Transverse colon (tissue), 4 donors: ENCODE data around the gene PALLD.

Source experiments
- POLR2AphosphoS5 ChIP-seq, 3 donors: sonication (generic); formaldehyde crosslinking; IDR thresholded peaks; one replicate each; pipeline ENCODE4 v1.6.1; 2016; ENCODE audit warnings: antibody characterized with exemption in 3 of 3
- TF ChIP-seq, protein P1 (sequence below), 5 experiments: fragments of 200-600 bp in 3 of 5; fragments of 450-650 bp in 2 of 5; sonication (generic) in 3 of 5; IDR thresholded peaks; 1 replicate in 2 of 5; 2 replicates in 3 of 5; pipeline ENCODE4 v1.5.1; 2016 to 2017; ENCODE audit warnings: antibody characterized with exemption in 5 of 5, inconsistent platforms in 3 of 5, mild to moderate bottlenecking in 2 of 5, moderate library complexity in 1 of 5

DNA sequence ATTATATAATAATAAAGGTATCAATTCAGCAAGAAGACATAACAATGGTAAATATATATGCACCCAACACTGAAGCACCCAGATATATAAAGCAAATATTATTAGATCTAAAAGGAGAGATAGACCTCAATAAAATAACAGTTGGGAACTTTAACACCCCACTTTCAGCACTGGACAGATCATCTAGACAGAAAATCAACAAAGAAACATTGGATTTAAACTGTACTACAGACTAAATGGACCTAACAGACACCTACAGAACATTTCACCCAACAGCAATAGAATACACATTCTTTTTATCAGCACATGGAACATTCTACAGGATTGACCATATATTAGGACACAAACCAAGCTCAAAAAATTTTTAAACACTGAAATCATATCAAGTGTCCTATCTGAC, 436.6 kb downstream of the PALLD start:
- TF ChIP-seq, protein P1, sequence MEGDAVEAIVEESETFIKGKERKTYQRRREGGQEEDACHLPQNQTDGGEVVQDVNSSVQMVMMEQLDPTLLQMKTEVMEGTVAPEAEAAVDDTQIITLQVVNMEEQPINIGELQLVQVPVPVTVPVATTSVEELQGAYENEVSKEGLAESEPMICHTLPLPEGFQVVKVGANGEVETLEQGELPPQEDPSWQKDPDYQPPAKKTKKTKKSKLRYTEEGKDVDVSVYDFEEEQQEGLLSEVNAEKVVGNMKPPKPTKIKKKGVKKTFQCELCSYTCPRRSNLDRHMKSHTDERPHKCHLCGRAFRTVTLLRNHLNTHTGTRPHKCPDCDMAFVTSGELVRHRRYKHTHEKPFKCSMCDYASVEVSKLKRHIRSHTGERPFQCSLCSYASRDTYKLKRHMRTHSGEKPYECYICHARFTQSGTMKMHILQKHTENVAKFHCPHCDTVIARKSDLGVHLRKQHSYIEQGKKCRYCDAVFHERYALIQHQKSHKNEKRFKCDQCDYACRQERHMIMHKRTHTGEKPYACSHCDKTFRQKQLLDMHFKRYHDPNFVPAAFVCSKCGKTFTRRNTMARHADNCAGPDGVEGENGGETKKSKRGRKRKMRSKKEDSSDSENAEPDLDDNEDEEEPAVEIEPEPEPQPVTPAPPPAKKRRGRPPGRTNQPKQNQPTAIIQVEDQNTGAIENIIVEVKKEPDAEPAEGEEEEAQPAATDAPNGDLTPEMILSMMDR (IDR thresholded peaks at IDR 0.05) = no peak
- no peak for TF ChIP-seq POLR2AphosphoS5 (IDR thresholded peaks at IDR 0.05)
